Esophagus squamous epithelium (tissue), 4 donors: ENCODE data around the gene FAM187B.

Source experiments
- POLR2A ChIP-seq, 4 donors: fragments of 450-650 bp; IDR thresholded peaks; one replicate each; pipeline ENCODE4 v1.6.1; 2017; ENCODE audit warnings: antibody characterized with exemption in 4 of 4, mild to moderate bottlenecking in 4 of 4, moderate library complexity in 3 of 4
- TF ChIP-seq, protein P1 (sequence below), 6 experiments: fragments of 450-650 bp in 4 of 6; fragments of 200-600 bp in 2 of 6; sonication (generic) in 2 of 6; IDR thresholded peaks; one replicate each; pipeline ENCODE4 v1.5.1; 2016 to 2019; ENCODE audit warnings: antibody characterized with exemption in 6 of 6, mild to moderate bottlenecking in 4 of 6, moderate library complexity in 4 of 6

DNA sequence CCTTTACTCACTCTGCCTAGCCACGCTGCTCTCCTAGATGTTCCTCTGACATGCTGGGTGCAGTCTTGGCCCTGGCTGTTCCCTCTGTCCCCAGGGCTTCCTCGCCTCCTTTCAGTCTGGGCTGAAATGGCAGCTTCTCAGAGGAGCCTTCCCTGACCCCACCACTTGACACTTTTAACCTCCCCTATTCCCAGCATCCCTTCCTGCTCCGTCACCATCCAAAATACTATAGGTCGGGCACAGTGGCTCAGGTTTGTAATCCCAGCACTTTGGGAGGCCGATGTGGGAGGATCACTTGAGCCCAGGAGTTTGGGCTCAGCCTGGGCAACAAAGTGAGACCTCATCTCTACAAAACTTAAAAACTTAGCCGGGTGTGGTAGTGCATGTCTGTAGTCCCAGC lies 2.6 kb downstream of the FAM187B start:
- TF ChIP-seq, protein P1, sequence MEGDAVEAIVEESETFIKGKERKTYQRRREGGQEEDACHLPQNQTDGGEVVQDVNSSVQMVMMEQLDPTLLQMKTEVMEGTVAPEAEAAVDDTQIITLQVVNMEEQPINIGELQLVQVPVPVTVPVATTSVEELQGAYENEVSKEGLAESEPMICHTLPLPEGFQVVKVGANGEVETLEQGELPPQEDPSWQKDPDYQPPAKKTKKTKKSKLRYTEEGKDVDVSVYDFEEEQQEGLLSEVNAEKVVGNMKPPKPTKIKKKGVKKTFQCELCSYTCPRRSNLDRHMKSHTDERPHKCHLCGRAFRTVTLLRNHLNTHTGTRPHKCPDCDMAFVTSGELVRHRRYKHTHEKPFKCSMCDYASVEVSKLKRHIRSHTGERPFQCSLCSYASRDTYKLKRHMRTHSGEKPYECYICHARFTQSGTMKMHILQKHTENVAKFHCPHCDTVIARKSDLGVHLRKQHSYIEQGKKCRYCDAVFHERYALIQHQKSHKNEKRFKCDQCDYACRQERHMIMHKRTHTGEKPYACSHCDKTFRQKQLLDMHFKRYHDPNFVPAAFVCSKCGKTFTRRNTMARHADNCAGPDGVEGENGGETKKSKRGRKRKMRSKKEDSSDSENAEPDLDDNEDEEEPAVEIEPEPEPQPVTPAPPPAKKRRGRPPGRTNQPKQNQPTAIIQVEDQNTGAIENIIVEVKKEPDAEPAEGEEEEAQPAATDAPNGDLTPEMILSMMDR (IDR thresholded peaks at IDR 0.05) = no peak
- no peak for TF ChIP-seq POLR2A (IDR thresholded peaks at IDR 0.05)
